Neural cell (in vitro differentiated cells): ENCODE data around the gene CEMIP2. TPM values are rescaled to one million over a fixed set of nuclear protein-coding genes. Genes with fewer than 3 reads are reported as not detected.

Source experiments
- H2AFZ ChIP-seq: fragments of 200-600, 300-800 bp; sonication (generic), shearing (Covaris generic); 2 replicates; pipeline ENCODE4 v1.6.0; 2014; ENCODE audit warnings: low read depth, mild to moderate bottlenecking, antibody characterized with exemption, low read length, moderate library complexity
- H3F3A ChIP-seq: fragments of 200-600 bp; shearing (Covaris generic); 2 replicates; pipeline ENCODE4 v1.6.1; 2016; ENCODE audit warnings: mild to moderate bottlenecking, moderate library complexity, mixed read lengths, antibody characterized with exemption, low read length; ENCODE audit not compliant: insufficient read depth, poor library complexity, severe bottlenecking
- H3K27ac ChIP-seq: fragments of 200-600, 300-800 bp; sonication (generic), shearing (Covaris generic); 2 replicates; pipeline ENCODE4 v1.5.1; 2014; ENCODE audit warnings: mild to moderate bottlenecking, low read length, moderate library complexity
- H3K27me3 ChIP-seq: fragments of 300-800, 200-600 bp; sonication (generic), shearing (Covaris generic); 2 replicates; pipeline ENCODE4 v1.6.0; 2014; ENCODE audit warnings: mild to moderate bottlenecking, low read depth, low read length, moderate library complexity; ENCODE audit not compliant: insufficient read depth
- H3K36me3 ChIP-seq: fragments of 300-800, 200-600 bp; sonication (generic), shearing (Covaris generic); 2 replicates; pipeline ENCODE4 v1.5.1; 2014; ENCODE audit warnings: mild to moderate bottlenecking, antibody characterized with exemption, low read length, moderate library complexity; ENCODE audit not compliant: insufficient read depth
- H3K4me2 ChIP-seq: fragments of 300-800, 200-600 bp; sonication (generic), shearing (Covaris generic); 2 replicates; pipeline ENCODE4 v1.6.0; 2014; ENCODE audit warnings: mild to moderate bottlenecking, low read length
- H3K4me3 ChIP-seq: fragments of 300-800, 200-600 bp; sonication (generic), shearing (Covaris generic); 2 replicates; pipeline ENCODE4 v1.5.1; 2014; ENCODE audit warnings: mild to moderate bottlenecking, low read length, moderate library complexity
- H3K79me2 ChIP-seq: fragments of 200-600 bp; shearing (Covaris generic); replicated peaks from 2 replicates; pipeline ENCODE4 v1.6.0; 2014; ENCODE audit warnings: mild to moderate bottlenecking, low read length, moderate library complexity; ENCODE audit not compliant: insufficient read depth
- H3K9ac ChIP-seq: fragments of 300-800, 200-600 bp; sonication (generic), shearing (Covaris generic); 2 replicates; pipeline ENCODE4 v1.6.1; 2016; ENCODE audit warnings: mild to moderate bottlenecking, low read length, mixed read lengths
- H3K9me2 ChIP-seq: fragments of 200-600 bp; shearing (Covaris generic); 2 replicates; pipeline ENCODE4 v1.6.1; 2016; ENCODE audit warnings: mild to moderate bottlenecking, low read length, mixed read lengths; ENCODE audit not compliant: insufficient read depth
- H3K9me3 ChIP-seq: fragments of 200-600, 300-800 bp; sonication (generic), shearing (Covaris generic); 2 replicates; pipeline ENCODE4 v1.6.1; 2016; ENCODE audit warnings: mild to moderate bottlenecking, mixed run types, low read length, moderate library complexity, mixed read lengths
- H4K20me1 ChIP-seq: fragments of 200-600 bp; shearing (Covaris generic); 2 replicates; pipeline ENCODE4 v1.6.1; 2016; ENCODE audit warnings: mild to moderate bottlenecking, mixed run types; ENCODE audit not compliant: insufficient read depth
- EP300 ChIP-seq: fragments of 450-650 bp; conservative IDR thresholded peaks from 2 replicates; pipeline ENCODE4 v1.6.1; 2014; ENCODE audit warnings: antibody characterized with exemption, mild to moderate bottlenecking, moderate library complexity; ENCODE audit not compliant: poor library complexity, severe bottlenecking
- EZH2 ChIP-seq: fragments of 200-600, 300-800 bp; shearing (Covaris generic), sonication (generic); IDR thresholded peaks from 2 replicates; pipeline ENCODE4 v1.6.1; 2014; ENCODE audit warnings: antibody characterized with exemption, low read length, borderline replicate concordance, mild to moderate bottlenecking; ENCODE audit not compliant: insufficient read depth, poor library complexity, severe bottlenecking
- MXI1 ChIP-seq: fragments of 450-650 bp; conservative IDR thresholded peaks from 2 replicates; pipeline ENCODE4 v1.6.1; 2014; ENCODE audit warnings: antibody characterized with exemption, mild to moderate bottlenecking; ENCODE audit not compliant: poor library complexity, severe bottlenecking
- POLR2AphosphoS5 ChIP-seq: IDR thresholded peaks from 2 replicates; pipeline ENCODE4 v1.6.1; 2012
- RAD21 ChIP-seq: fragments of 450-650 bp; conservative IDR thresholded peaks from 2 replicates; pipeline ENCODE4 v1.6.1; 2014; ENCODE audit warnings: antibody characterized with exemption, mild to moderate bottlenecking, moderate library complexity
- SMC3 ChIP-seq: fragments of 450-650 bp; conservative IDR thresholded peaks from 2 replicates; pipeline ENCODE4 v1.6.1; 2014; ENCODE audit warnings: antibody characterized with exemption, mild to moderate bottlenecking, moderate library complexity; ENCODE audit not compliant: poor library complexity
- TAF1 ChIP-seq: IDR thresholded peaks from 2 replicates; pipeline ENCODE4 v1.6.1; 2012; ENCODE audit warnings: low read depth
- polyA plus RNA-seq: library from polyadenylated mRNA; depleted of rRNA; stranded (reverse); fragments of >200 nt; gene quantifications from 2 replicates; pipeline ENCODE4 v1.2.3, GENCODE V29; 2014
- TF ChIP-seq, protein P1 (sequence below): fragments of 450-650 bp; IDR thresholded peaks from 2 replicates; pipeline ENCODE4 v1.5.1; 2014; ENCODE audit warnings: antibody characterized with exemption, mild to moderate bottlenecking, moderate library complexity; ENCODE audit not compliant: poor library complexity, severe bottlenecking
- TF ChIP-seq, protein P2 (sequence below): IDR thresholded peaks from 2 replicates; pipeline ENCODE4 v1.6.1; 2012; ENCODE audit warnings: borderline replicate concordance

CEMIP2 gene
- polyA plus RNA-seq, 1 donor from 2014 or later, result 11.3 TPM

DNA sequence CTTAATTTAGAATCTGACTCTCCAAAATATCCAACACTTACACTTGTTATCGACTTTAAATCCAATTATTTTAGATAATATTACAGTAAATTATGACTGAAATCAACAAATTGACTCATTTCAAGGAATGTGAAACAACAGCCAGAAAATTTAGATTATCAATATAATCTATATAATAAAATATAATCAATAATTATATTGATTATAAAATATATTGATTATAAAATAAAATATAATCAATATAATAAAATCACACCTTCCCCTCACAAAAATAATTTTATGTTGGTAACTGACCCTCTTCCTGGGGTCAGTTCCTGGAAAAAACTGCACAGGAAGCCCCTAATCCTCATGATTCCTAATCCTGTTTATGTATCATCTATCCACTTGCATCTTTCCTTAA lies 91.1 kb downstream of the CEMIP2 start:
- Histone ChIP-seq H3K36me3 (peaks cover 4% of the 10 kb centered on the region), H3K79me2 (no peaks in the 10 kb centered on the region), H3K4me3 (no peak overlapping the region), H2AFZ (no peak overlapping the region), H3K27ac (no peak overlapping the region), H3K27me3 (no peaks in the 10 kb centered on the region), H3K4me2 (no peak overlapping the region), H3F3A (no peaks in the 10 kb centered on the region), H4K20me1 (no peaks in the 10 kb centered on the region), H3K9me3 (no peaks in the 10 kb centered on the region), H3K9me2 (no peaks in the 10 kb centered on the region), H3K9ac (no peak overlapping the region)
- TF ChIP-seq POLR2AphosphoS5 (no peak), MXI1 (no peak), SMC3 (no peak), TAF1 (no peak), EZH2 (no peak), RAD21 (no peak), EP300 (no peak)
- TF ChIP-seq, protein P1, sequence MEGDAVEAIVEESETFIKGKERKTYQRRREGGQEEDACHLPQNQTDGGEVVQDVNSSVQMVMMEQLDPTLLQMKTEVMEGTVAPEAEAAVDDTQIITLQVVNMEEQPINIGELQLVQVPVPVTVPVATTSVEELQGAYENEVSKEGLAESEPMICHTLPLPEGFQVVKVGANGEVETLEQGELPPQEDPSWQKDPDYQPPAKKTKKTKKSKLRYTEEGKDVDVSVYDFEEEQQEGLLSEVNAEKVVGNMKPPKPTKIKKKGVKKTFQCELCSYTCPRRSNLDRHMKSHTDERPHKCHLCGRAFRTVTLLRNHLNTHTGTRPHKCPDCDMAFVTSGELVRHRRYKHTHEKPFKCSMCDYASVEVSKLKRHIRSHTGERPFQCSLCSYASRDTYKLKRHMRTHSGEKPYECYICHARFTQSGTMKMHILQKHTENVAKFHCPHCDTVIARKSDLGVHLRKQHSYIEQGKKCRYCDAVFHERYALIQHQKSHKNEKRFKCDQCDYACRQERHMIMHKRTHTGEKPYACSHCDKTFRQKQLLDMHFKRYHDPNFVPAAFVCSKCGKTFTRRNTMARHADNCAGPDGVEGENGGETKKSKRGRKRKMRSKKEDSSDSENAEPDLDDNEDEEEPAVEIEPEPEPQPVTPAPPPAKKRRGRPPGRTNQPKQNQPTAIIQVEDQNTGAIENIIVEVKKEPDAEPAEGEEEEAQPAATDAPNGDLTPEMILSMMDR, result no peak
- TF ChIP-seq, protein P2, sequence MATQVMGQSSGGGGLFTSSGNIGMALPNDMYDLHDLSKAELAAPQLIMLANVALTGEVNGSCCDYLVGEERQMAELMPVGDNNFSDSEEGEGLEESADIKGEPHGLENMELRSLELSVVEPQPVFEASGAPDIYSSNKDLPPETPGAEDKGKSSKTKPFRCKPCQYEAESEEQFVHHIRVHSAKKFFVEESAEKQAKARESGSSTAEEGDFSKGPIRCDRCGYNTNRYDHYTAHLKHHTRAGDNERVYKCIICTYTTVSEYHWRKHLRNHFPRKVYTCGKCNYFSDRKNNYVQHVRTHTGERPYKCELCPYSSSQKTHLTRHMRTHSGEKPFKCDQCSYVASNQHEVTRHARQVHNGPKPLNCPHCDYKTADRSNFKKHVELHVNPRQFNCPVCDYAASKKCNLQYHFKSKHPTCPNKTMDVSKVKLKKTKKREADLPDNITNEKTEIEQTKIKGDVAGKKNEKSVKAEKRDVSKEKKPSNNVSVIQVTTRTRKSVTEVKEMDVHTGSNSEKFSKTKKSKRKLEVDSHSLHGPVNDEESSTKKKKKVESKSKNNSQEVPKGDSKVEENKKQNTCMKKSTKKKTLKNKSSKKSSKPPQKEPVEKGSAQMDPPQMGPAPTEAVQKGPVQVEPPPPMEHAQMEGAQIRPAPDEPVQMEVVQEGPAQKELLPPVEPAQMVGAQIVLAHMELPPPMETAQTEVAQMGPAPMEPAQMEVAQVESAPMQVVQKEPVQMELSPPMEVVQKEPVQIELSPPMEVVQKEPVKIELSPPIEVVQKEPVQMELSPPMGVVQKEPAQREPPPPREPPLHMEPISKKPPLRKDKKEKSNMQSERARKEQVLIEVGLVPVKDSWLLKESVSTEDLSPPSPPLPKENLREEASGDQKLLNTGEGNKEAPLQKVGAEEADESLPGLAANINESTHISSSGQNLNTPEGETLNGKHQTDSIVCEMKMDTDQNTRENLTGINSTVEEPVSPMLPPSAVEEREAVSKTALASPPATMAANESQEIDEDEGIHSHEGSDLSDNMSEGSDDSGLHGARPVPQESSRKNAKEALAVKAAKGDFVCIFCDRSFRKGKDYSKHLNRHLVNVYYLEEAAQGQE, result no peak

DNA sequence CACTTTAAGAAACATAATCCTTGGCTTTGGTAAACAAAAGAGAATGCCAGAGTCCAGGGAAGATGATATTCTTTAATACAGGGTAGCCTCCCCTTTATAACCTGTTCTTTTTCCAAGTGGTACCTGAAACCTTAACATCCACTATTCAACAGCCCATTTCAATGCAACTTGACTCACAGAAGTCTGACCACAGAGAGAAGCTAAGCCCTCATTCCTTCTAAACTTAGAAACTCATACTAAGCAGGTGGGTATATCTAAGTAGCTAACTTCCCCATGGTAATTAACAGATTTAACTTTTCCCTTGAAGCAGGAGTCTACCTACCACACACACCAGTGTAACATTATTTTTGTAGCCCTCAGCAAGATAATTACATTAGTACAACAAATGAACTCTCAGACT lies 91.9 kb downstream of the CEMIP2 start:
- no peak overlapping the region for H3K27ac ChIP-seq
- H3K9me2 ChIP-seq, result no peaks in the 10 kb centered on the region
- no peaks in the 10 kb centered on the region for H3F3A ChIP-seq
- TF ChIP-seq EP300, result no peak
- no peak for TF ChIP-seq RAD21
- TF ChIP-seq POLR2AphosphoS5, result no peak
- TF ChIP-seq MXI1, result no peak
- no peak for TF ChIP-seq SMC3
- TF ChIP-seq, protein P1, result no peak
- H3K36me3 ChIP-seq, result peaks cover 4% of the 10 kb centered on the region
- H4K20me1 ChIP-seq, result no peaks in the 10 kb centered on the region
- no peak overlapping the region for H3K9ac ChIP-seq
- H3K27me3 ChIP-seq, result no peaks in the 10 kb centered on the region
- H2AFZ ChIP-seq, result no peak overlapping the region
- H3K9me3 ChIP-seq, result no peaks in the 10 kb centered on the region
- no peak overlapping the region for H3K4me2 ChIP-seq
- H3K79me2 ChIP-seq, result no peaks in the 10 kb centered on the region
- no peak overlapping the region for H3K4me3 ChIP-seq
